Smooth muscle cell (in vitro differentiated cells): Measurements from ENCODE around the gene KCNA10. TPM values are rescaled to one million over a fixed set of nuclear protein-coding genes. Genes with fewer than 3 reads are reported as not detected.

ENCODE experiments used
- DNase-seq: peaks from one replicate; lab custom pipeline; 2025; ENCODE audit not compliant: unreplicated experiment; lab: John Stamatoyannopoulos, UW
- H2AFZ ChIP-seq: fragments of 200-600 bp; sonication (generic); 2 replicates; pipeline ENCODE4 v1.6.0; 2016; ENCODE audit warnings: antibody characterized with exemption, low read depth, mild to moderate bottlenecking
- H3F3A ChIP-seq: fragments of 200-600 bp; sonication (generic); 2 replicates; pipeline ENCODE4 v1.6.0; 2017; ENCODE audit warnings: antibody characterized with exemption, low read depth
- H3K27ac ChIP-seq: fragments of 200-600 bp; sonication (generic); 2 replicates; pipeline ENCODE4 v1.5.1; 2016; ENCODE audit warnings: low read depth, mild to moderate bottlenecking
- H3K27me3 ChIP-seq: fragments of 200-600 bp; sonication (generic); 2 replicates; pipeline ENCODE4 v1.6.1; 2016; ENCODE audit warnings: low read depth, mild to moderate bottlenecking
- H3K36me3 ChIP-seq: fragments of 200-600 bp; sonication (generic); 2 replicates; pipeline ENCODE4 v1.5.1; 2016; ENCODE audit warnings: low read depth
- H3K4me1 ChIP-seq: fragments of 200-600 bp; sonication (generic); 2 replicates; pipeline ENCODE4 v1.5.1; 2016; ENCODE audit warnings: low read depth
- H3K4me2 ChIP-seq: fragments of 200-600 bp; sonication (generic); 2 replicates; pipeline ENCODE4 v1.6.0; 2016; ENCODE audit warnings: mild to moderate bottlenecking
- H3K4me3 ChIP-seq: fragments of 200-600 bp; sonication (generic); 2 replicates; pipeline ENCODE4 v1.5.1; 2016; ENCODE audit warnings: mild to moderate bottlenecking
- H3K79me2 ChIP-seq: fragments of 200-600 bp; sonication (generic); 2 replicates; pipeline ENCODE4 v1.6.0; 2016; ENCODE audit warnings: low read depth, mild to moderate bottlenecking
- H3K9ac ChIP-seq: fragments of 200-600 bp; sonication (generic); 2 replicates; pipeline ENCODE4 v1.6.0; 2016; ENCODE audit warnings: low read depth
- H3K9me3 ChIP-seq: fragments of 200-600 bp; sonication (generic); replicated peaks from 2 replicates; pipeline ENCODE4 v1.5.1; 2016; ENCODE audit warnings: low read depth
- H4K20me1 ChIP-seq: fragments of 200-600 bp; sonication (generic); 2 replicates; pipeline ENCODE4 v1.6.0; 2016; ENCODE audit warnings: low read depth
- CTCF ChIP-seq: fragments of 200-600 bp; sonication (generic); IDR thresholded peaks from 2 replicates; pipeline ENCODE4 v1.5.1; 2017; ENCODE audit warnings: borderline replicate concordance, mild to moderate bottlenecking, antibody characterized with exemption; ENCODE audit not compliant: insufficient read depth, poor library complexity, severe bottlenecking
- WGBS: methylation state at CpG from one replicate; pipeline ENCODE4 v1.1.7; 2016; ENCODE audit warnings: low lambda C conversion rate; 5-methylcytosine and 5-hydroxymethylcytosine counted together
- polyA plus RNA-seq: library from polyadenylated mRNA; unstranded; fragments of >200 nt; fragmentation: Nextera tagmentation; extraction: Ambion mirVana; gene quantifications from 2 replicates; pipeline ENCODE4 v1.2.1, GENCODE V29; 2016
- total RNA-seq: library from RNA; depleted of rRNA; stranded (reverse); fragments of >200 nt; gene quantifications from 2 replicates; pipeline ENCODE4 v1.2.3, GENCODE V29; 2014

KCNA10 gene
- total and polyA plus RNA-seq, 2 experiments from 2014 or later = not detected

GRCh38 chr1:110506541-110506940 lies 12.4 kb downstream of the KCNA10 start:
- Histone ChIP-seq H3F3A (no peaks in the 10 kb centered on the region), H3K4me3 (no peak overlapping the region), H3K9ac (no peak overlapping the region), H2AFZ (no peak overlapping the region), H3K27me3 (peaks cover 6% of the 10 kb centered on the region), H4K20me1 (no peaks in the 10 kb centered on the region), H3K4me1 (no peaks in the 10 kb centered on the region), H3K79me2 (no peaks in the 10 kb centered on the region), H3K9me3 (no peaks in the 10 kb centered on the region), H3K27ac (no peak overlapping the region), H3K36me3 (no peaks in the 10 kb centered on the region), H3K4me2 (no peak overlapping the region)
- 46% methylated on average over 4 of the region's 4 CpGs for WGBS
- no peak for DNase-seq
- no peak for TF ChIP-seq CTCF

GRCh38 chr1:110505596-110505995 lies 13.4 kb downstream of the KCNA10 start:
- H3K79me2 ChIP-seq = no peaks in the 10 kb centered on the region
- DNase-seq = no peak
- no peaks in the 10 kb centered on the region for H3K4me1 ChIP-seq
- WGBS = 65% methylated on average over 3 of the region's 3 CpGs
- H4K20me1 ChIP-seq = no peaks in the 10 kb centered on the region
- TF ChIP-seq CTCF = no peak
- no peak overlapping the region for H3K9ac ChIP-seq
- no peak overlapping the region for H3K4me3 ChIP-seq
- no peaks in the 10 kb centered on the region for H3F3A ChIP-seq
- no peaks in the 10 kb centered on the region for H3K9me3 ChIP-seq
- no peak overlapping the region for H3K4me2 ChIP-seq
- H2AFZ ChIP-seq = no peak overlapping the region
- H3K27ac ChIP-seq = no peak overlapping the region
- peaks cover 6% of the 10 kb centered on the region for H3K27me3 ChIP-seq
- H3K36me3 ChIP-seq = no peaks in the 10 kb centered on the region

- Histone ChIP-seq H3K9ac (no peak overlapping the region), H3K27me3 (peaks cover 6% of the 10 kb centered on the region), H3F3A (no peaks in the 10 kb centered on the region), H3K27ac (no peak overlapping the region), H2AFZ (no peak overlapping the region), H3K9me3 (no peaks in the 10 kb centered on the region), H3K4me1 (no peaks in the 10 kb centered on the region), H4K20me1 (no peaks in the 10 kb centered on the region), H3K36me3 (no peaks in the 10 kb centered on the region), H3K4me3 (no peak overlapping the region), H3K79me2 (no peaks in the 10 kb centered on the region), H3K4me2 (no peak overlapping the region)
- no peak for DNase-seq
- WGBS = 72% methylated on average over 7 of the region's 7 CpGs
- TF ChIP-seq CTCF = no peak
Measured at GRCh38 chr1:110504226-110504625, 14.7 kb downstream of the KCNA10 start.

DNA sequence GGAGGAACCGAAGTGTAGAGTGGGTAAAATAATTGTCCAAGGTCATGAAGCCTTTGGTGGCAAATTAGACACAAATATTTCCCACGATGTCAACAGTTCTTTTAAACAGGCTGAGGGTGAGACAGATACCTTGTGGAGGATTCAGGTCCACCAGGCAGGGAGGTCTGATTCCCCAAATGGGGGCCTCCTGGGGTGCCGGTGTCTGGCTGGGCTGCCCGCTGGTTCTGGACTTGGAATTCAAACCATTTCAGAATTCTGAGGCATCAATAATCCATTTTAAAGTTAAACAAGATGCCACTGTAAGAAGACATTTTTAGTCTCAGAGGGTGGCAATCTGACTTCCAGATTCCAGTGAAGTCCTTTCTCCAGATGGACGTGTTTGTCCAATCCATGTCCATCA lies 15.5 kb downstream of the KCNA10 start:
- no peak for TF ChIP-seq CTCF
- no peak for DNase-seq
- Histone ChIP-seq H3K9ac (no peak overlapping the region), H3K4me2 (no peak overlapping the region), H3F3A (no peaks in the 10 kb centered on the region), H4K20me1 (no peaks in the 10 kb centered on the region), H3K36me3 (no peaks in the 10 kb centered on the region), H2AFZ (no peak overlapping the region), H3K27ac (no peak overlapping the region), H3K27me3 (peaks cover 6% of the 10 kb centered on the region), H3K9me3 (no peaks in the 10 kb centered on the region), H3K4me3 (no peak overlapping the region), H3K79me2 (no peaks in the 10 kb centered on the region), H3K4me1 (no peaks in the 10 kb centered on the region)
- 89% methylated on average over 5 of the region's 5 CpGs for WGBS
